ENCODE measurements around the gene SETD3. TPM values are rescaled to one million over a fixed set of nuclear protein-coding genes. Genes with fewer than 3 reads are reported as not detected.
A peak's percentile ranks its signal among the peaks of the same experiment; 100 is the strongest.

Gene SETD3
- total and polyA plus RNA-seq, 2 donors (not counting 1 experiment from before 2014, with no cell fraction given) = 30.9 to 38.3 TPM

DNA sequence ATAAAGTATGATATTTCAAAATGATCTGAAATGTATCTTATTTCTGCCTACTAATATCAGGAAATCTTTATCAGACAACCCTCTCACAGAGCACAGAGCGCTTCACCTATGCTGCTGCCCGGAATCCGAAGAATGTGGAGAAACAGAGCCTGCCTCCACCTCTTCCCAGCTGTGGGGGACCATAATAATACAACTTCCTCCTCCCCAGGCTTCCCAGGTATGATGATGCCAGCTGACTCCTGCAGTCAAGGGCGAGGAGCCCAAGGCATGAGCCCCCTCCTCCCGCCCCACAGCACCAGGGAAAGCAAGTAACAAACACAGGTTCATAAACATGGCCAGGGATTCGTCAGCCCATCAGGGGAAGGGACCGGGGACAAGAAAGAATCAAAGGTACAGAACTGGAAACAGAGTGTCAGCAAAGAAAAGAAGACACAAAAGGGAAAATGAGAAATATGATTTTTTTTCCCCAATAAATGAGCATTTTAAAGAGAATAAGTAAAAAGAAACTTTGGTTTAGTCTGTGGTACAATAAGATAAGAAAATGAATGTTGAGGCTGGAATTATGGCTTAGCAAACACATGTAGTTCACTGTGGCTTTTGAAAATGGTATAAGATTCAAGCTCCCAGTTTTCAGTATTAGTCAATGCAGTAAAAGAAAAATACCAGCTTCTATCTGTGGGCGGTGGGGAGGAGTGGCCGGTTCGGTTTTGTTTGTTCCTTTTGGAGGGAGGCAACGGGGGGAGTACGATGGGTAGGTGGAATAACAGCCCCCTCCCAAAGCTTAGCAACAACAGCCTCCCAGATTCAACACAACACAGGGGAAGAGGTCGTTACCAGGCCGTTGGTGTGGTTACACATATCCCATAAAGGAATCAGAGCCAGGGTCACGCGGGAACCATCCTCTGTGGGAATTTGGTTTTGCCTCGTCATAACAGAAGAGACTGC, 68.3 kb downstream of the SETD3 start:
- no peak overlapping the region for H3K9ac ChIP-seq (ENCODE audit: insufficient read depth, low read length)
- peak in 1 of 2 donors; percentile 74 for DNase-seq (ENCODE audit: low read depth in 2 of 2)
- TF ChIP-seq CTCF (conservative IDR thresholded peaks at IDR 0.05 in 1 of 2, IDR thresholded peaks at IDR 0.05 in 1 of 2; ENCODE audit: low read depth in 1 of 2, low read length in 2 of 2) (no peak), EZH2 (IDR thresholded peaks at IDR 0.05; ENCODE audit: low read length, missing control alignments) (no peak)
- no peaks in the 10 kb centered on the region for H3K4me1 ChIP-seq (ENCODE audit: control insufficient read depth, extremely low read depth, insufficient read depth, low read length)
- H3K27ac ChIP-seq (ENCODE audit: insufficient read depth, low read length) = no peak overlapping the region
- H3K9me3 ChIP-seq (ENCODE audit: control insufficient read depth, insufficient read depth, low read depth, low read length) = no peaks in the 10 kb centered on the region
- H3K4me3 ChIP-seq (replicated peaks in 1 of 4; ENCODE audit: control extremely low read depth in 1 of 4, insufficient read depth in 1 of 4, low read depth in 3 of 4, low read length in 4 of 4) = no peak overlapping the region
- no peaks in the 10 kb centered on the region for H3K79me2 ChIP-seq (ENCODE audit: control insufficient read depth, insufficient read depth, low read length)
- H3K36me3 ChIP-seq (ENCODE audit: control insufficient read depth, insufficient read depth, low read length) = no peaks in the 10 kb centered on the region
- no peaks in the 10 kb centered on the region for H3K27me3 ChIP-seq (ENCODE audit: control insufficient read depth, insufficient read depth, low read length)
- no peak overlapping the region for H3K4me2 ChIP-seq (ENCODE audit: extremely low read depth, insufficient read depth, low read length)
- no peak overlapping the region for H2AFZ ChIP-seq (ENCODE audit: low read length)
- H4K20me1 ChIP-seq (ENCODE audit: control insufficient read depth, extremely low read depth, insufficient read depth, low read length) = no peaks in the 10 kb centered on the region

- no peaks in the 10 kb centered on the region for H3K9me3 ChIP-seq (ENCODE audit: control insufficient read depth, insufficient read depth, low read depth, low read length)
- H3K9ac ChIP-seq (ENCODE audit: insufficient read depth, low read length) = no peak overlapping the region
- no peaks in the 10 kb centered on the region for H4K20me1 ChIP-seq (ENCODE audit: control insufficient read depth, extremely low read depth, insufficient read depth, low read length)
- H3K4me3 ChIP-seq (replicated peaks in 1 of 4; ENCODE audit: control extremely low read depth in 1 of 4, insufficient read depth in 1 of 4, low read depth in 3 of 4, low read length in 4 of 4) = no peak overlapping the region
- H3K79me2 ChIP-seq (ENCODE audit: control insufficient read depth, insufficient read depth, low read length) = no peaks in the 10 kb centered on the region
- no peaks in the 10 kb centered on the region for H3K27me3 ChIP-seq (ENCODE audit: control insufficient read depth, insufficient read depth, low read length)
- no peak overlapping the region for H2AFZ ChIP-seq (ENCODE audit: low read length)
- no peaks in the 10 kb centered on the region for H3K4me1 ChIP-seq (ENCODE audit: control insufficient read depth, extremely low read depth, insufficient read depth, low read length)
- no peak for DNase-seq (ENCODE audit: low read depth in 2 of 2)
- H3K27ac ChIP-seq (ENCODE audit: insufficient read depth, low read length) = no peak overlapping the region
- no peak overlapping the region for H3K4me2 ChIP-seq (ENCODE audit: extremely low read depth, insufficient read depth, low read length)
- no peak for TF ChIP-seq CTCF (conservative IDR thresholded peaks at IDR 0.05 in 1 of 2, IDR thresholded peaks at IDR 0.05 in 1 of 2; ENCODE audit: low read depth in 1 of 2, low read length in 2 of 2)
- TF ChIP-seq EZH2 (IDR thresholded peaks at IDR 0.05; ENCODE audit: low read length, missing control alignments) = no peak
- no peaks in the 10 kb centered on the region for H3K36me3 ChIP-seq (ENCODE audit: control insufficient read depth, insufficient read depth, low read length)
Measured at GRCh38 chr14:99410019-99410418, 70.6 kb downstream of the SETD3 start.

- Histone ChIP-seq H3K9me3 (ENCODE audit: control insufficient read depth, insufficient read depth, low read depth, low read length) (no peaks in the 10 kb centered on the region), H3K27me3 (ENCODE audit: control insufficient read depth, insufficient read depth, low read length) (no peaks in the 10 kb centered on the region), H2AFZ (ENCODE audit: low read length) (no peak overlapping the region), H3K9ac (ENCODE audit: insufficient read depth, low read length) (no peak overlapping the region), H3K4me2 (ENCODE audit: extremely low read depth, insufficient read depth, low read length) (no peak overlapping the region), H3K4me3 (replicated peaks in 1 of 4; ENCODE audit: control extremely low read depth in 1 of 4, insufficient read depth in 1 of 4, low read depth in 3 of 4, low read length in 4 of 4) (no peak overlapping the region), H4K20me1 (ENCODE audit: control insufficient read depth, extremely low read depth, insufficient read depth, low read length) (no peaks in the 10 kb centered on the region), H3K36me3 (ENCODE audit: control insufficient read depth, insufficient read depth, low read length) (no peaks in the 10 kb centered on the region), H3K27ac (ENCODE audit: insufficient read depth, low read length) (no peak overlapping the region), H3K4me1 (ENCODE audit: control insufficient read depth, extremely low read depth, insufficient read depth, low read length) (no peaks in the 10 kb centered on the region), H3K79me2 (ENCODE audit: control insufficient read depth, insufficient read depth, low read length) (no peaks in the 10 kb centered on the region)
- no peak for DNase-seq (ENCODE audit: low read depth in 2 of 2)
- TF ChIP-seq EZH2 (IDR thresholded peaks at IDR 0.05; ENCODE audit: low read length, missing control alignments) = no peak
- no peak for TF ChIP-seq CTCF (conservative IDR thresholded peaks at IDR 0.05 in 1 of 2, IDR thresholded peaks at IDR 0.05 in 1 of 2; ENCODE audit: low read depth in 1 of 2, low read length in 2 of 2)
Measured at GRCh38 chr14:99408971-99409289, 71.7 kb downstream of the SETD3 start.
